ENCODE results near the gene ZBTB37. TPM values are rescaled to one million over a fixed set of nuclear protein-coding genes. Genes with fewer than 3 reads are reported as not detected.

ZBTB37 gene

GRCh38 chr1:173948594-173948993, 80.4 kb downstream of the ZBTB37 start:
- H3K4ac ChIP-seq (ENCODE audit: low read length): no peak overlapping the region

More at GRCh38 chr1:173948594-173948993, 80.4 kb downstream of the ZBTB37 start:
- Histone ChIP-seq H3K9me3 (replicated peaks in 1 of 2; ENCODE audit: control insufficient read depth in 2 of 2, insufficient read depth in 1 of 2, low read depth in 1 of 2, low read length in 2 of 2) (no peaks in the 10 kb centered on the region), H3K18ac (ENCODE audit: low read length) (no peak overlapping the region), H2BK120ac (ENCODE audit: low read depth, low read length) (no peak overlapping the region), H2AK5ac (ENCODE audit: low read depth, low read length) (no peak overlapping the region), H3K79me1 (ENCODE audit: low read depth, low read length) (no peaks in the 10 kb centered on the region), H2AFZ (ENCODE audit: low read length) (no peak overlapping the region), H4K91ac (ENCODE audit: low read depth, low read length, poor library complexity) (no peak overlapping the region), H3K14ac (ENCODE audit: low read length) (no peak overlapping the region), H3K27ac (replicated peaks; ENCODE audit: low read length) (no peak overlapping the region), H3K4me1 (ENCODE audit: control insufficient read depth in 2 of 2, insufficient read depth in 1 of 2, low read depth in 1 of 2, low read length in 2 of 2) (no peaks in the 10 kb centered on the region), H2BK12ac (ENCODE audit: low read length) (no peak overlapping the region), H3K23ac (ENCODE audit: low read depth, low read length, poor library complexity) (no peak overlapping the region), H3K9ac (ENCODE audit: low read depth, low read length, poor library complexity) (no peak overlapping the region), H3K4me2 (ENCODE audit: insufficient read depth, low read length, poor library complexity, severe bottlenecking) (no peak overlapping the region), H4K8ac (ENCODE audit: low read depth, low read length) (no peak overlapping the region), H3K27me3 (ENCODE audit: control insufficient read depth in 3 of 3, insufficient read depth in 3 of 3, low read depth in 1 of 3, low read length in 3 of 3) (no peaks in the 10 kb centered on the region), H3K36me3 (replicated peaks in 1 of 2; ENCODE audit: control insufficient read depth in 2 of 2, insufficient read depth in 2 of 2, low read length in 2 of 2) (peaks cover 15 to 100% of the 10 kb centered on the region in 2 donors), H2BK5ac (ENCODE audit: low read length) (no peak overlapping the region), H3K4me3 (ENCODE audit: low read length in 2 of 2) (no peak overlapping the region), H2BK15ac (ENCODE audit: low read length) (no peak overlapping the region)
- WGBS, 2 donors (ENCODE audit: extremely low coverage in 2 of 2, insufficient read length in 2 of 2, insufficient replicate concordance in 1 of 2): no CpG with 5 or more reads among the region's 4 CpGs
- no peak for DNase-seq (ENCODE audit: low spot score)

Small RNAs within 50 kb of the gene (small RNA-seq; reads per million reads assigned to genes)
- not detected for gene RNA5SP67 (ENCODE audit: insufficient read depth)
